Astrocyte (in vitro differentiated cells and primary cell): ENCODE results near the gene PHKA1. TPM values are rescaled to one million over a fixed set of nuclear protein-coding genes. Genes with fewer than 3 reads are reported as not detected.

Source experiments
- DNase-seq: peaks from one replicate; pipeline ENCODE4 v3.0.0-alpha.2; 2010; ENCODE audit warnings: low read depth
- FAIRE-seq: peaks from 2 replicates; lab custom pipeline; 2011; peaks lifted over from hg19 to GRCh38; lab: Jason Lieb, UNC
- H2AFZ ChIP-seq: 2 replicates; pipeline ENCODE4 v1.6.0; 2012; ENCODE audit warnings: low read depth, low read length, inconsistent platforms
- H3K27ac ChIP-seq: 2 replicates; pipeline ENCODE4 v1.5.1; 2011; ENCODE audit warnings: low read depth, low read length, inconsistent platforms
- H3K27me3 ChIP-seq: 2 replicates; pipeline ENCODE4 v1.6.0; 2011; ENCODE audit warnings: low read length, inconsistent platforms; ENCODE audit not compliant: insufficient read depth
- H3K36me3 ChIP-seq: 2 replicates; pipeline ENCODE4 v1.5.1; 2011; ENCODE audit warnings: low read length, inconsistent platforms; ENCODE audit not compliant: insufficient read depth
- H3K4me1 ChIP-seq: 2 replicates; pipeline ENCODE4 v1.5.1; 2011; ENCODE audit warnings: low read length, inconsistent platforms; ENCODE audit not compliant: insufficient read depth
- H3K4me2 ChIP-seq: 2 replicates; pipeline ENCODE4 v1.6.0; 2012; ENCODE audit warnings: low read length, inconsistent platforms
- H3K4me3 ChIP-seq: 2 replicates; pipeline ENCODE4 v1.5.1; 2011; ENCODE audit warnings: low read depth, mild to moderate bottlenecking, low read length, inconsistent platforms; ENCODE audit not compliant: insufficient read depth
- H3K79me2 ChIP-seq: 2 replicates; pipeline ENCODE4 v1.6.0; 2012; ENCODE audit warnings: mild to moderate bottlenecking, low read length, inconsistent platforms; ENCODE audit not compliant: insufficient read depth
- H3K9ac ChIP-seq: 2 replicates; pipeline ENCODE4 v1.6.0; 2012; ENCODE audit warnings: mild to moderate bottlenecking, low read length, inconsistent platforms
- H3K9me3 ChIP-seq: 2 replicates; pipeline ENCODE4 v1.5.1; 2012; ENCODE audit warnings: low read depth, mild to moderate bottlenecking, low read length, inconsistent platforms; ENCODE audit not compliant: insufficient read depth
- H4K20me1 ChIP-seq: 2 replicates; pipeline ENCODE4 v1.6.0; 2012; ENCODE audit warnings: low read length, inconsistent platforms; ENCODE audit not compliant: insufficient read depth
- H3K27ac Mint-ChIP-seq: one replicate; pipeline ENCODE4 v1.8.0; 2021; ENCODE audit warnings: mild to moderate bottlenecking, mixed read lengths; ENCODE audit not compliant: unreplicated experiment
- H3K27me3 Mint-ChIP-seq: one replicate; pipeline ENCODE4 v1.8.0; 2021; ENCODE audit warnings: low read depth, mixed read lengths; ENCODE audit not compliant: unreplicated experiment
- H3K36me3 Mint-ChIP-seq: one replicate; pipeline ENCODE4 v1.8.0; 2021; ENCODE audit warnings: low read depth, mixed read lengths; ENCODE audit not compliant: unreplicated experiment
- H3K4me1 Mint-ChIP-seq: one replicate; pipeline ENCODE4 v1.8.0; 2021; ENCODE audit warnings: low read depth, mixed read lengths; ENCODE audit not compliant: unreplicated experiment
- H3K4me3 Mint-ChIP-seq: one replicate; pipeline ENCODE4 v1.8.0; 2021; ENCODE audit warnings: mild to moderate bottlenecking, moderate library complexity, mixed read lengths; ENCODE audit not compliant: unreplicated experiment
- H3K9me3 Mint-ChIP-seq: one replicate; pipeline ENCODE4 v1.8.0; 2021; ENCODE audit warnings: mild to moderate bottlenecking, mixed read lengths; ENCODE audit not compliant: unreplicated experiment
- EZH2 ChIP-seq: IDR thresholded peaks from 2 replicates; pipeline ENCODE4 v1.6.1; 2012; ENCODE audit warnings: mild to moderate bottlenecking, low read length, inconsistent platforms; ENCODE audit not compliant: insufficient read depth
- total RNA-seq: library from RNA; stranded (reverse); gene quantifications from 2 replicates; pipeline ENCODE4 v1.2.1, GENCODE V29; 2021
- TF ChIP-seq, protein P1 (sequence below): IDR thresholded peaks from 2 replicates; pipeline ENCODE4 v1.5.1; 2011; ENCODE audit warnings: low read depth, mild to moderate bottlenecking, inconsistent platforms, low read length, moderate library complexity; ENCODE audit not compliant: insufficient read depth

PHKA1 gene
- total RNA-seq, 1 donor from 2014 or later = 7.5 TPM

DNA sequence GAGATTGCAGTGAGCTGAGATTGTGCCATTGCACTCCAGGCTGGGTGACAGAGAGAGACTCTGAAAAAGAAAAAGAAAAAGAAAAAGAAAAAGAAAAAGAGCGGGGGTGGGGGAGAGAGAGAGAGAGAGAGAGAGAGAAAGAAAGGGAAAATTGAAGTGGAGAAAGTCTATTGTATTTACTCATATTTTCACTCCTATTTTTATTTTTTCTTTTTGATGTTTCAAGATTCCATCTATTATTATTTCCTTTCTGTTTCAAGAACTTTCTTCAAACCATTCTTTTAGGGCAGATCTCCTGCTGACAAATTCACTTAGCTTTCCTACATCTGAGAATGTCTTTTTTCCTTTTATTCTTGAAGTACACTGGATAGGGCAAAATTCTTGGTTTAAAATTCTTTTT, 83.9 kb downstream of the PHKA1 start:
- no peaks in the 10 kb centered on the region for H3K36me3 ChIP-seq
- H3K27me3 ChIP-seq = no peaks in the 10 kb centered on the region
- H3K4me1 ChIP-seq = no peaks in the 10 kb centered on the region
- Mint-ChIP-seq H3K27ac (no peak overlapping the region), H3K9me3 (no peaks in the 10 kb centered on the region), H3K4me1 (no peaks in the 10 kb centered on the region), H3K4me3 (no peak overlapping the region), H3K27me3 (no peaks in the 10 kb centered on the region), H3K36me3 (no peaks in the 10 kb centered on the region)
- H3K79me2 ChIP-seq = no peaks in the 10 kb centered on the region
- H3K4me3 ChIP-seq = no peak overlapping the region
- TF ChIP-seq EZH2 = no peak
- TF ChIP-seq, protein P1, sequence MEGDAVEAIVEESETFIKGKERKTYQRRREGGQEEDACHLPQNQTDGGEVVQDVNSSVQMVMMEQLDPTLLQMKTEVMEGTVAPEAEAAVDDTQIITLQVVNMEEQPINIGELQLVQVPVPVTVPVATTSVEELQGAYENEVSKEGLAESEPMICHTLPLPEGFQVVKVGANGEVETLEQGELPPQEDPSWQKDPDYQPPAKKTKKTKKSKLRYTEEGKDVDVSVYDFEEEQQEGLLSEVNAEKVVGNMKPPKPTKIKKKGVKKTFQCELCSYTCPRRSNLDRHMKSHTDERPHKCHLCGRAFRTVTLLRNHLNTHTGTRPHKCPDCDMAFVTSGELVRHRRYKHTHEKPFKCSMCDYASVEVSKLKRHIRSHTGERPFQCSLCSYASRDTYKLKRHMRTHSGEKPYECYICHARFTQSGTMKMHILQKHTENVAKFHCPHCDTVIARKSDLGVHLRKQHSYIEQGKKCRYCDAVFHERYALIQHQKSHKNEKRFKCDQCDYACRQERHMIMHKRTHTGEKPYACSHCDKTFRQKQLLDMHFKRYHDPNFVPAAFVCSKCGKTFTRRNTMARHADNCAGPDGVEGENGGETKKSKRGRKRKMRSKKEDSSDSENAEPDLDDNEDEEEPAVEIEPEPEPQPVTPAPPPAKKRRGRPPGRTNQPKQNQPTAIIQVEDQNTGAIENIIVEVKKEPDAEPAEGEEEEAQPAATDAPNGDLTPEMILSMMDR = no peak
- H3K27ac ChIP-seq = no peak overlapping the region
- no peak for FAIRE-seq
- H3K9ac ChIP-seq = no peak overlapping the region
- DNase-seq = no peak
- no peaks in the 10 kb centered on the region for H4K20me1 ChIP-seq
- H3K4me2 ChIP-seq = no peak overlapping the region
- no peak overlapping the region for H2AFZ ChIP-seq
- H3K9me3 ChIP-seq = no peaks in the 10 kb centered on the region

- H4K20me1 ChIP-seq = no peaks in the 10 kb centered on the region
- no peaks in the 10 kb centered on the region for H3K36me3 ChIP-seq
- Mint-ChIP-seq H3K4me1 (peaks cover 17% of the 10 kb centered on the region), H3K27me3 (no peaks in the 10 kb centered on the region), H3K9me3 (no peaks in the 10 kb centered on the region), H3K4me3 (no peak overlapping the region), H3K36me3 (no peaks in the 10 kb centered on the region), H3K27ac (no peak overlapping the region)
- no peak overlapping the region for H3K4me3 ChIP-seq
- DNase-seq (no peak), FAIRE-seq (peak; percentile 73)
- H3K27ac ChIP-seq = no peak overlapping the region
- H3K9me3 ChIP-seq = no peaks in the 10 kb centered on the region
- no peaks in the 10 kb centered on the region for H3K27me3 ChIP-seq
- no peaks in the 10 kb centered on the region for H3K79me2 ChIP-seq
- peaks cover 27% of the 10 kb centered on the region for H3K4me1 ChIP-seq
- no peak overlapping the region for H2AFZ ChIP-seq
- no peak overlapping the region for H3K9ac ChIP-seq
- H3K4me2 ChIP-seq = no peak overlapping the region
- no peak for TF ChIP-seq EZH2
- TF ChIP-seq, protein P1 = no peak
Observed at GRCh38 chrX:72624194-72624593, 89.9 kb downstream of the PHKA1 start.

GRCh38 chrX:72621625-72622485, 92.3 kb downstream of the PHKA1 start:
- Mint-ChIP-seq H3K4me1 (peaks cover 17% of the 10 kb centered on the region), H3K4me3 (no peak overlapping the region), H3K27me3 (no peaks in the 10 kb centered on the region), H3K9me3 (no peaks in the 10 kb centered on the region), H3K36me3 (no peaks in the 10 kb centered on the region), H3K27ac (no peak overlapping the region)
- Histone ChIP-seq H4K20me1 (no peaks in the 10 kb centered on the region), H3K9me3 (no peaks in the 10 kb centered on the region), H3K4me2 (peak overlapping the region; percentile 71), H2AFZ (no peak overlapping the region), H3K9ac (peak overlapping the region; percentile 60), H3K36me3 (no peaks in the 10 kb centered on the region), H3K27me3 (no peaks in the 10 kb centered on the region), H3K4me3 (peak overlapping the region; percentile 23), H3K4me1 (peaks cover 27% of the 10 kb centered on the region), H3K79me2 (no peaks in the 10 kb centered on the region), H3K27ac (peak overlapping the region; percentile 84)
- TF ChIP-seq, protein P1 = no peak
- DNase-seq (peak; percentile 53), FAIRE-seq (peak; percentile 98)
